CD4-positive, CD25-positive, alpha-beta regulatory T cell (primary cell): ENCODE data around the gene SNTG2. TPM values are rescaled to one million over a fixed set of nuclear protein-coding genes. Genes with fewer than 3 reads are reported as not detected.
A peak's percentile ranks its signal among the peaks of the same experiment; 100 is the strongest.
"Not testable (repeated sequence)": the region's sequence is repeated elsewhere in the genome, so short reads cannot be mapped to it uniquely, and the experiment has no call there.

ENCODE experiments used
- ATAC-seq, 2 donors: fragments of 150-1000 bp; cut with Tn5 transposase; one replicate each; pipeline ENCODE4 v1.10.0; 2021; ENCODE audit warnings: low read depth in 2 of 2, moderate number of reproducible peaks in 2 of 2, moderate library complexity in 1 of 2
- DNase-seq, 3 donors: peaks; one replicate each; pipeline versions ENCODE4 v3.0.0 to v3.0.0-alpha.2; 2012 to 2022; ENCODE audit warnings: mixed read lengths in 1 of 3
- H3K27ac ChIP-seq: one replicate; pipeline ENCODE4 v1.7.0; 2013; ENCODE audit warnings: mild to moderate bottlenecking, low read length; ENCODE audit not compliant: insufficient read depth, poor library complexity, severe bottlenecking
- H3K27me3 ChIP-seq: one replicate; pipeline ENCODE4 v1.7.0; 2013; ENCODE audit warnings: low read length; ENCODE audit not compliant: control insufficient read depth, insufficient read depth
- H3K36me3 ChIP-seq: one replicate; pipeline ENCODE4 v1.7.0; 2013; ENCODE audit warnings: mild to moderate bottlenecking, low read length, moderate library complexity; ENCODE audit not compliant: control insufficient read depth, insufficient read depth
- H3K4me1 ChIP-seq: 2 replicates; pipeline ENCODE4 v1.7.0; 2013; ENCODE audit warnings: mild to moderate bottlenecking, low read length; ENCODE audit not compliant: insufficient read depth, control insufficient read depth, poor library complexity, severe bottlenecking
- H3K4me3 ChIP-seq: one replicate; pipeline ENCODE4 v1.7.0; 2013; ENCODE audit warnings: low read depth, mild to moderate bottlenecking, low read length, moderate library complexity
- H3K9me3 ChIP-seq, 2 experiments: 1 replicate in 1 of 2; 2 replicates in 1 of 2; pipeline ENCODE4 v1.7.0; 2013; ENCODE audit warnings: low read length in 2 of 2, mild to moderate bottlenecking in 1 of 2, moderate library complexity in 1 of 2; ENCODE audit not compliant: control insufficient read depth in 2 of 2
- H3K27ac Mint-ChIP-seq, 3 donors: one replicate each; pipeline ENCODE4 v1.8.0; 2020 to 2022; ENCODE audit warnings: mild to moderate bottlenecking in 3 of 3, mixed read lengths in 3 of 3, moderate library complexity in 2 of 3
- H3K27me3 Mint-ChIP-seq: one replicate; pipeline ENCODE4 v1.8.0; 2022; ENCODE audit warnings: mild to moderate bottlenecking, mixed read lengths
- H3K36me3 Mint-ChIP-seq: one replicate; pipeline ENCODE4 v1.8.0; 2020; ENCODE audit warnings: mixed read lengths
- H3K4me1 Mint-ChIP-seq, 4 donors: one replicate each; pipeline ENCODE4 v1.8.0; 2020 to 2022; ENCODE audit warnings: mixed read lengths in 4 of 4, mild to moderate bottlenecking in 1 of 4
- H3K4me3 Mint-ChIP-seq, 4 donors: one replicate each; pipeline ENCODE4 v1.8.0; 2020 to 2022; ENCODE audit warnings: mild to moderate bottlenecking in 4 of 4, mixed read lengths in 4 of 4, moderate library complexity in 3 of 4
- H3K9me3 Mint-ChIP-seq, 7 donors: one replicate each; pipeline ENCODE4 v1.8.0; 2020 to 2022; ENCODE audit warnings: mixed read lengths in 7 of 7, mild to moderate bottlenecking in 3 of 7, moderate library complexity in 2 of 7
- polyA plus RNA-seq, 4 donors: library from polyadenylated mRNA; unstranded; fragments of 300-500 nt; fragmentation: Illumina TruSeq; gene quantifications; one replicate each; pipeline ENCODE4 v1.2.3, GENCODE V29; 2021
- total RNA-seq: library from RNA; stranded (reverse); gene quantifications from one replicate; pipeline ENCODE4 v1.2.3, GENCODE V29; 2022

SNTG2 gene
- total and polyA plus RNA-seq, 5 donors from 2014 or later, result 0.64 TPM; not detected in 4

GRCh38 chr2:1091895-1092585 lies 141.4 kb downstream of the SNTG2 start:
- DNase-seq, result no peak
- no peak overlapping the region for H3K4me3 Mint-ChIP-seq
- peaks cover 0 to 2% (median 0%) of the 10 kb centered on the region in 7 donors for H3K9me3 Mint-ChIP-seq
- no peak for ATAC-seq
- no peak overlapping the region for H3K27ac Mint-ChIP-seq
- Histone ChIP-seq H3K9me3 (no peaks in the 10 kb centered on the region), H3K4me3 (no peak overlapping the region), H3K4me1 (no peaks in the 10 kb centered on the region), H3K27ac (no peak overlapping the region), H3K36me3 (no peaks in the 10 kb centered on the region), H3K27me3 (no peaks in the 10 kb centered on the region)
- H3K36me3 Mint-ChIP-seq, result no peaks in the 10 kb centered on the region
- no peaks in the 10 kb centered on the region for H3K27me3 Mint-ChIP-seq
- peaks cover 0 to 2% (median 0%) of the 10 kb centered on the region in 4 donors for H3K4me1 Mint-ChIP-seq

- H3K27ac Mint-ChIP-seq, result peak overlapping the region in 1 of 3 donors; percentile 31
Observed at GRCh38 chr2:1093668-1094067, 143.0 kb downstream of the SNTG2 start.

GRCh38 chr2:1097101-1097500 lies 146.5 kb downstream of the SNTG2 start:
- Mint-ChIP-seq H3K27ac (no peak overlapping the region), H3K27me3 (no peaks in the 10 kb centered on the region), H3K4me3 (no peak overlapping the region), H3K36me3 (no peaks in the 10 kb centered on the region), H3K4me1 (peaks cover 0 to 2% (median 0%) of the 10 kb centered on the region in 4 donors), H3K9me3 (peaks cover 0 to 3% (median 0%) of the 10 kb centered on the region in 7 donors)
- no peaks in the 10 kb centered on the region for H3K4me1 ChIP-seq
- H3K27ac ChIP-seq, result no peak overlapping the region
- H3K36me3 ChIP-seq, result no peaks in the 10 kb centered on the region
- ATAC-seq (no peak), DNase-seq (no peak)
- H3K9me3 ChIP-seq, result no peaks in the 10 kb centered on the region
- no peak overlapping the region for H3K4me3 ChIP-seq
- H3K27me3 ChIP-seq, result no peaks in the 10 kb centered on the region

More at GRCh38 chr2:1093668-1094067, 143.0 kb downstream of the SNTG2 start:
- H3K36me3 ChIP-seq, H3K9me3 Mint-ChIP-seq, H3K27ac ChIP-seq, DNase-seq, H3K4me3 ChIP-seq, H3K4me1 Mint-ChIP-seq, ATAC-seq, H3K27me3 ChIP-seq, H3K4me1 ChIP-seq, H3K4me3 Mint-ChIP-seq, H3K36me3 Mint-ChIP-seq, H3K9me3 ChIP-seq, H3K27me3 Mint-ChIP-seq: not testable (repeated sequence)

- no peak overlapping the region for H3K4me3 ChIP-seq
- no peak overlapping the region for H3K27ac ChIP-seq
- no peaks in the 10 kb centered on the region for H3K27me3 Mint-ChIP-seq
- peak overlapping the region in 1 of 3 donors; percentile 77 for H3K27ac Mint-ChIP-seq
- ATAC-seq (no peak), DNase-seq (no peak)
- H3K36me3 ChIP-seq, result no peaks in the 10 kb centered on the region
- peaks cover 0 to 3% (median 0%) of the 10 kb centered on the region in 7 donors for H3K9me3 Mint-ChIP-seq
- H3K4me3 Mint-ChIP-seq, result no peak overlapping the region
- H3K36me3 Mint-ChIP-seq, result no peaks in the 10 kb centered on the region
- H3K9me3 ChIP-seq, result no peaks in the 10 kb centered on the region
- H3K4me1 Mint-ChIP-seq, result peaks cover 0 to 4% (median 0%) of the 10 kb centered on the region in 4 donors
- H3K27me3 ChIP-seq, result no peaks in the 10 kb centered on the region
- no peaks in the 10 kb centered on the region for H3K4me1 ChIP-seq
Observed at GRCh38 chr2:1099418-1099817, 148.8 kb downstream of the SNTG2 start.

GRCh38 chr2:1101011-1101782 lies 150.5 kb downstream of the SNTG2 start:
- no peaks in the 10 kb centered on the region for H3K27me3 Mint-ChIP-seq

GRCh38 chr2:1101982-1102590 lies 151.4 kb downstream of the SNTG2 start:
- H3K4me3 Mint-ChIP-seq, result no peak overlapping the region
- no peak for ATAC-seq
- H3K36me3 Mint-ChIP-seq, result no peaks in the 10 kb centered on the region
- DNase-seq, result no peak
- H3K4me3 ChIP-seq, result no peak overlapping the region
- H3K27ac Mint-ChIP-seq, result no peak overlapping the region
- H3K9me3 Mint-ChIP-seq, result peaks cover 0 to 3% (median 0%) of the 10 kb centered on the region in 7 donors
- H3K4me1 Mint-ChIP-seq, result peaks cover 0 to 4% (median 0%) of the 10 kb centered on the region in 4 donors
- H3K9me3 ChIP-seq, result no peaks in the 10 kb centered on the region
- H3K4me1 ChIP-seq, result no peaks in the 10 kb centered on the region
- no peak overlapping the region for H3K27ac ChIP-seq
- no peaks in the 10 kb centered on the region for H3K36me3 ChIP-seq
- H3K27me3 Mint-ChIP-seq, result no peaks in the 10 kb centered on the region
- H3K27me3 ChIP-seq, result no peaks in the 10 kb centered on the region

More at GRCh38 chr2:1101011-1101782, 150.5 kb downstream of the SNTG2 start:
- Histone ChIP-seq H3K9me3 (no peaks in the 10 kb centered on the region), H3K36me3 (no peaks in the 10 kb centered on the region), H3K4me3 (no peak overlapping the region), H3K27ac (no peak overlapping the region), H3K4me1 (no peaks in the 10 kb centered on the region), H3K27me3 (no peaks in the 10 kb centered on the region)
- ATAC-seq, result no peak
- Mint-ChIP-seq H3K4me3 (no peak overlapping the region), H3K36me3 (no peaks in the 10 kb centered on the region), H3K4me1 (peaks cover 0 to 4% (median 0%) of the 10 kb centered on the region in 4 donors), H3K27ac (no peak overlapping the region), H3K9me3 (peaks cover 0 to 3% (median 0%) of the 10 kb centered on the region in 7 donors)
- no peak for DNase-seq

- DNase-seq (no peak), ATAC-seq (no peak)
- H3K27me3 ChIP-seq, result no peaks in the 10 kb centered on the region
- Mint-ChIP-seq H3K4me1 (peaks cover 0 to 4% (median 0%) of the 10 kb centered on the region in 4 donors), H3K27me3 (no peaks in the 10 kb centered on the region), H3K9me3 (peaks cover 0 to 3% (median 0%) of the 10 kb centered on the region in 7 donors), H3K27ac (no peak overlapping the region), H3K4me3 (no peak overlapping the region), H3K36me3 (no peaks in the 10 kb centered on the region)
- H3K9me3 ChIP-seq, result no peaks in the 10 kb centered on the region
- no peaks in the 10 kb centered on the region for H3K4me1 ChIP-seq
- H3K27ac ChIP-seq, result no peak overlapping the region
- no peak overlapping the region for H3K4me3 ChIP-seq
- no peaks in the 10 kb centered on the region for H3K36me3 ChIP-seq
Observed at GRCh38 chr2:1104364-1104763, 153.7 kb downstream of the SNTG2 start.
